GM18858 (cell line): ENCODE measurements around the gene SLC9B1.

Experiments
- ATAC-seq: cut with Tn5 transposase; IDR thresholded peaks from one replicate; pipeline ENCODE4 v1.9.1; 2021; ENCODE audit not compliant: unreplicated experiment

Gene SLC9B1, protein sequence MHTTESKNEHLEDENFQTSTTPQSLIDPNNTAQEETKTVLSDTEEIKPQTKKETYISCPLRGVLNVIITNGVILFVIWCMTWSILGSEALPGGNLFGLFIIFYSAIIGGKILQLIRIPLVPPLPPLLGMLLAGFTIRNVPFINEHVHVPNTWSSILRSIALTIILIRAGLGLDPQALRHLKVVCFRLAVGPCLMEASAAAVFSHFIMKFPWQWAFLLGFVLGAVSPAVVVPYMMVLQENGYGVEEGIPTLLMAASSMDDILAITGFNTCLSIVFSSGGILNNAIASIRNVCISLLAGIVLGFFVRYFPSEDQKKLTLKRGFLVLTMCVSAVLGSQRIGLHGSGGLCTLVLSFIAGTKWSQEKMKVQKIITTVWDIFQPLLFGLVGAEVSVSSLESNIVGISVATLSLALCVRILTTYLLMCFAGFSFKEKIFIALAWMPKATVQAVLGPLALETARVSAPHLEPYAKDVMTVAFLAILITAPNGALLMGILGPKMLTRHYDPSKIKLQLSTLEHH

DNA sequence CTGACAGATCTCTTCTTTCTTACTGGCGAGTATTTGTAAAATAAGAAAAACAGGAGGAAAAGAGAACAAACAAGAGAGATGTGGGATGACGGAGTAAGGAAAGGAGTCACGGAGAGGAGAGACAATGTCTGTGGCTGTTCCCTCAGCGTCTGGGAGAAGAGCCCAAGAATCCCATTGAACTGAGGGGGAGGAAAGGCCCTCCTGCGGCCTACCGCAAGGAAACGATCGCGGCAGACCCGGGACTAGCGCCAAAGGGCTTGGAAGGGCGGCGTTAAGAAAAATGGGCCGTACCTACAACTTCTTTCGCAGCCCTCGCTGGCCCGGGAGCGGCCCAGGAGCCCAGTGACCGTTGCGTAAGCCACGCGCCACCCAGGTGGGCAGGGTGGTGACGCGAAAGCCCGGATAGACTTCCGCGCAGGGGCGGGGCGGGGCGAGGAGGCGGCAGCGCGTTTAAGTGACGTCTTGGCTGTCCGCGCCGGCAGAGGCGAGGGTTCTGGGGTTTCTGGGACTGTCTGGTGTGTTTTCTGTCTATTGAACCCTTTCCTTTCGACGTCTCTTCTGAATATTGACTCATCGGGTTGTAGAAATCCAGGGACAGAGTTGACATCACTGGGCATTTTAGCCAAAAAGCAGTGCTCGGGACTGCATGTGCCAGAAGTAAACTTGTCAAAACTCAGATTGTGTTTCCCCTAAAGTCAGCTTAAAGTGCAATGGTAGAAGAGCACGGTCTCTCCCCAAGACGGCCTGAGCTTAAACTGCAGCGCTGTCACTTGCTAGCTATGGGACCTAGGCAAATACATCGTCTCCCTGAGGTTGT, at the start of gene SLC9B1:
Gene SLC9B1, minus strand, starts transcription at position 398 of the 817 bp plus-strand sequence. CDS start 27,994 bp downstream, outside the sequence.
- ATAC-seq, result peak; percentile 96

DNA sequence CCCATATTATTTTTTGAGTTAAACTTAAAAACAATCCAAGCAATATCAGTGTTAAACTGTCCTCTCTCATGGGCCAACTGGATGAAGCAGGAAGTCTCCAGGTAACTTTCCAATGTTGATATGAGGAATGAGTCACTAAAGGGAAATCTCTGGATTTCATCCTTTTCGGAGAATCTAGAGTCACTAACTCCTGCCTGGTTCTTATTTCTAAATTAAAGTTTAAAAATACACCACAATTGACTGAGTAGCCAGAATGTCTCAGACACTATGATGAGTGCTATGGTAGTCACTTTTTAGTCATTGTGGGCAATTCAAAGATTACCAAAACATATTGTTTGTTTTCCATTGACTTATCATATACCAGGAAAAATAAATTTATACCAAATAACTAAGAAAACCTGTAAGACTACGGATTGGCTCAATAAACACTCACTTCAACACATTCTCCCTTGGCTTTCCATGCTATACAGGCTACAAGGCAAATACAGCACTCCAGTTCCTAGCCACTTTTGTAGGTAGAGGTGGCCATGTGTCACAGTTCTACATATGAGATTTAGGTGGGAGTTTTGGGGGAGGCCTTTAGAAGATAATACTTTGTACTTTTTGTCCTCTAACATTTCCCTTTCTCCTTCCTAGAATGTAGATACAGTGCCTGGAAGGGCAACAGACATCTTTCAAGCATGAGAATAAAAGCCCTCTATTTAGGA, 48.5 kb upstream of the SLC9B1 start:
- no peak for ATAC-seq

DNA sequence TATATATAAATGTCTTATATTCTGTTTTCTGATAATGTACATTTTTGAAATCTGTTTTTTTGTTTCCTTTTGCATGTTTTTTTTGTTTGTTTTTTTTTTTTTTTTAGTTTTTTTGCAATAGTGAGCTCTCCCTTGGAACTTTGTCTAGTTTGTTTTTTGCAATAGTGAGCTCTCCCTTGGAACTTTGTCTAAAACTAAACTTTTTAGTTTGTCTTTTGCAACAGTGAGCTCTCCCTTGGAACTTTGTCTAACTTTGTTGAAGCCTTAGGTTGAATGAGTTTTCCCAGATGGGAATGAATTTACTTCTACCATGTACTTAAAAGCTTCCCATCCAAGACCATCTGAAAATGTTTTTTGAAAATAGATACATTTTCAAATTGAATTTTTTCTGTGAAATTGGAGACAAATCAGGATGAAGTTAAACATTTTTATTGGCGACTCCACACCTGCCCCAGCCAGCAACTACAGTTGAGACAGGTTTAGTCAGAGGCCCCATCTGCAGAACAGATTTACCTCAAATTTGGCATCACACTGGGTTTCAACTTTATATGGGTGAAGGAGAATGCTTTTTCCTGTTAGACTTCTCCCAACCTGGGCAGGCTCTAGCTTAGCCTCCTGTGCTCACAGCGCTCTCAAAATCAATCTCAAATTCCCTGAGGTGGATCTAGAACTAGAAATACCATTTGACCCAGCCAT, 41.1 kb upstream of the SLC9B1 start:
- ATAC-seq, result no peak

DNA sequence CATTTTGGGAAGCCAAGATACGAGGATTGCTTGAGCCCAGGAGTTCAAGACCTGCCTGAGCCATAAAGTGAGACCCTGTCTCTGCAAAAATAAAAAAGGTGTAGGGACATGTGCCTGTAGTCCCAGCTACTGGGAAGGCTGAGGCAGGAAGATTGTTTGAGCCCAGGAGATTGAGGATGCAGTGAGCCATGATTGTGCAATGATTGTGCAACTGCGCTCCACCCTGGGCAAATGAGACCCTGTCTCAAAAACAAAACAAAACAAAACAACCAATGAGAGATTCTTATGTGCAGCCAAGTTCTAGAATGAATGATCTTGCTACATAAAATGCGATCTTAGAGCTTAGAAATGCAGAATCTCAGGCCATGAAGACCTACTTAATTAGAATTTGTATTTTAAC, 34.5 kb upstream of the SLC9B1 start:
- no peak for ATAC-seq

DNA sequence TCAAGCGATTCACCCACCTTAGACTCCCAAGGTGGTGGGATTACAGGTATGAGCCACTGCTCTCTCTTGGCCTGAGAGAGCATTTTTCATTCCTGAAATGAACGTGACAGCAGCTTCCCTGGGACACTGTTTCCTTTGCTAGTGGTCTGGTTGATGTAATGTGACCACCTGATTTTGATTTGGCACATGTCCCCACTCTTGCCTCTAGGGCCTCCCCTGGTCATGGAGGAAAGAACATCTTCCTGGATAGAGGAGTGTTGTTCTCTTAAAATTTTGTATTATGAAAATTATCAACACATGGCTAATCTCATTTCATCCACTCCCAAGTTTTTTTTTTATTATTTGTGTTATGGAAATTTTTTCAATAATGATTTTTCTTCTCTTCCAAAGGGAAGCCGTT, 33.3 kb upstream of the SLC9B1 start:
- no peak for ATAC-seq

DNA sequence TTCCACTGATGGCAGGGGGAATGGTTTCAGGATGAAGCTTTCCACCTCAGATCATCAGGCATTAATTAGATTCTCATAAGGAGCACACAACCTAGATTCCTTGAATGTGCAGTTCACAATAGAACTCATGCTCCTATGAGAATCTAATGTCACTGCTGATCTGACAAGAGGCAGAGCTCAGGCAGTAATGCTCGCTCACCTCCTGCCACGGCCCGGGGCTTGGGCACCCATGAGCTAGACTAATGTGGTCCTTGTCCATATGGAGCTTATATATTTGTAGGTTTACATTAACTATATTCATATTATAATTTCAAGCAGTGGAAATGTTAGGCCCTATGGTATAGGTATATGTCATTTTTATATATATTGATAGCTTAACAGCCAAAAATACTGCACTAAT, 32.6 kb upstream of the SLC9B1 start:
- no peak for ATAC-seq

DNA sequence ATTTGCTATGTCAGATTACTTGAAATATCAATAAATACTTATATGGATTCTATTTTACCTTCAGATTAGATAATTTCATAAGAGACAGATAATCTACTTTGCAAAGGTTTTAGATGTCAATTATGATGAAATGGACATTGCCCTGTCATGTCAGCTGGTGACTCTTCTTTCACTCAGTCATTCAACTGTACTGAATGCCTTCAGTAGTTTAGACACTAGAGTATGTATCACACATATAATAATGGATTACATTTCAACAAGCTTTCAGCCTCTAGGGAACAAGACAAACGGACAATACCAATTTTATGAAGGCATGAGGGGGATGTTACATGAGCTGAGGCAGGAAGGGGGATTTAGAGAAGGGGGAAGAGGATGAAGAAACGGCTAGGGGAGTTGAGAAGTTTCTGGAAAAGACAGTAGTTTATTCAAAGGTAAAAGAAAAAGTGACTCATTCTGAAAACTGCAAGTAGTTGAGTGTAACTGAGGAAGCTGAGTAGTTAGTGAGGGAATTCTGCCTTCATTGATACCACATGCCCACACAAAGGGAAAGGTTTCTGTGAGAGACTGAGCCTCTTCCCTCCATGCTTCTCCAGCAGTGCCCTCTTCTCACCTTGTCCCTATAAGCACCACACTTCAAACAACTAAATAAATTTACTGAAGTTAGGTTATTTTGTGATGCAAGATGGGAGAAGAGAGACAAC, 31.4 kb upstream of the SLC9B1 start:
- ATAC-seq, result no peak

DNA sequence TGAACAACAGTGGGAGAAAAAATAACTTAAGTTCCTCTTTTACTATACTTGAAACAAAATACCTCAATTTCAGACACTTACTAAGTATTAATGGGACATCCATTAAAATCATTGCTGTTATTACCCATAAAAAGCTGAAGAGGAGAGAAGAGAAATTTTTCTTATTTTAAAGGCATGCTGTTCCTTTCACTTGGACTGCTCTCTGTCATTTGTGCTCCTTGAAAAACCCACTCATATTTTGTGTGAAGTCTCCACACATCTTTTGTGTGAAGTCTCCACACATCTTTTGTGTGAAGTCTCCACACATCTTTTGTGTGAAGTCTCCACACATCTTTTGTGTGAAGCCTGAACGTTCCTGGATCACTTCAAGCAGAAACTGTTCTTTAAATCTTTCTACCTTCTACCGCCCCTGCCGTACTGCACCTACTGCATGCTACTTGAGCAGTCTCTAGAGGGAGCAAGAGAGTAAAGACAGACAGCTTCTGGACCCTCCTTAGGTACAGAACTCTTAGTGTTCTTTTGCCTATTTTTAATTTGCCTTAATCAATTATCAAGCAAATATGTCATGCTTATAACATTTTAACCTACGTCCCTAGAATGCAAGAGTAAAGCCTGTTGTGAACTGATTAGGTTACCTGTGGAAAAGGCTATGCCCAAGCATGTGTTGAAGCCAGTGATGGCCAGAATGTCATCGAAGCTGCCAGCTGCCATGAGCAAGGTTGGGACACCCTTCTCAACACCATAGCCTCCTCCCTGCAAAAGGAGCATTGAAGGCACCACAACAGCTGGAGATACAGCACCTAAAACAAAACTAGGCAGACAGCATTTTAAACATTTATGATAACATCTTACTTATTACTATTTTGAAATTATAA, 27.1 kb upstream of the SLC9B1 start:
- peak; percentile 95 for ATAC-seq

DNA sequence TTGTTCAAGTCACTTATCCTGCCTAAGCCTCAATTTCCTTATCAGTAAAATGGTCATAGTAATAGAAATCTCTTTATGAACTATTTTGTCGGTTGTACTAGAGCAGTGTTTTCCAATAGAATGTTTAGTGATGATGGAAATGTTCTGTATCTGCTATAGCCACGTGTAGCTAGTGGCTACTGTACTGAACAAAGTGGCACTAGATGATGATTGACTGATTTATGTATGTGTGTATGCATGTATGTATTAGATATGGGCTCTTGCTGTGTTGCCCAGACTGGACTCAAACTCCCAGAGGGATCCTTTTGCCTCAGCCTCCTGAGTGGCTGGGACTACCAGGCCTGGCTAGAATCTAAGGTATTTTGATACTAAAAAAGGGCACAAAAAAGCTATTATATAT, 24.7 kb upstream of the SLC9B1 start:
- ATAC-seq, result no peak

DNA sequence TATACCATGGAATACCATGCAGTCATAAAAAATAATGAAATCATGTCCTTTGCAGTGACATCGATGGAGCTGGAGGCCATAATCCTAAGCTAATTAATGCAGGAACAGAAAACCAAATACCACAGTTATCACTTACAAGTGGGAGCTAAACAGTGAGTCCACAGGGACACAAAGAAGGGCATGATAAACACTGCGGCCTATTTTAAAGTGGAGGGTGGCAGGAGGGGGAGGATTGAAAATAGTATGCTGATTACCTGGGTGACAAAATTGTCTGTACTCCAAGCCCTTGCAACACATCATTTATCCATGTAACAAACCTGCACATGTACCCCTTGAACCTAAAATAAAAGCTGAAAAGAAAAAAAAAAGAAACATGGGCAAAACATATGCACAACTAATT, 16.7 kb upstream of the SLC9B1 start:
- ATAC-seq, result no peak

DNA sequence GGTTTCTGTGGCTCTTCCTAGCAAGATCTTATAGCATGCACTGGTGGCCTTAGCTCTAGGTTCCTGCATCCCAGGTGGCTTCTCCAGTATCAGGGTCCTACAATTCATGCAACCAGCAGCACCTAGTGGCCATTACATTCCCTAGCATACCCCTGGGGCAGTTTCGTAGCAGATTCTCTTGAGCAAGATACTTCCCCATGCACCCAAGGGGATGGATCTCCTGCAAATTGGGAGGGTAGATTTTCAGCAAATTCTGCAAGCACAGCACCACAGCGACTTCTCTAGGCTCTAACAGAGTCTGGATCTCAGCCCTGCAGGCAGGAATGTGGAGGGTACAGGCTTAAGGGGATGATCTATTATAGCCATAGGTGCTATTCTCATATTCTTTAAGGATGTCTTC, 13.1 kb upstream of the SLC9B1 start:
- peak; percentile 66 for ATAC-seq

DNA sequence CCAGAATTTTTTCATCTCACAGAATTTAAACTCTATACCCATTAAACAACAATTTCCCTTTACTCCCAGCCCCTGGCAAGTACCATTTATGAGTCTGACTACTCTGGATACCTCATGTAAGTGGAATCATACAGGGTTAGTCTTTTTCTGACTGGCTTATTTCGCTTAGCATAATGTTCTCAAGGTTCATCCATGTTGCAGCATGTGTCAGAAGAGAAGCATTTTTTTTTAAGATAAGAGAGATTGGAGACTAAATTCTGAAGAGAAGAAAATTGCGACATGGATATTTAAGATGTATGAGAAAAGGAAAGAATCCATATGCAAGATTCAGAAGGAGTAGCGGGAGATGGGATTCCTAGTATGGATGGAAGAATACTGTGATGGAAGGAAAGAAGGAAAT, 11.3 kb upstream of the SLC9B1 start:
- no peak for ATAC-seq

DNA sequence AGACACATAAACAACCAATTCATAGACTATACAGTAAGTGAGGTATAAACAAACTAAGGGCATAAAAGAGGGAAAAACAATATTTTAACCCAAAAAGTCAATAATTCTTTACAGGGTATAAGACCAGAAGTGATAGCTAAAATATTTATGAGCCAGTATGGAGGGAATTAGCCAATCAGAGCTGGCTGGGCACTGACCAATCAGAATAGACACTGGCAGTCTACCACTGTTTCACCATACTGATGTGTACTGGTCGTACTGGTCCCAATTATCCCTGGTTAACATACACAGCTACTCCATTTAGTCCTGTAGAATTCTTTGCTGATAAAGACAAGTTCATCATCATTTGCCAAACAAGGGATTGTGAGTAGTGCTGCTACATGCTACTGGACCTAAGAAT, 9.8 kb upstream of the SLC9B1 start:
- no peak for ATAC-seq

DNA sequence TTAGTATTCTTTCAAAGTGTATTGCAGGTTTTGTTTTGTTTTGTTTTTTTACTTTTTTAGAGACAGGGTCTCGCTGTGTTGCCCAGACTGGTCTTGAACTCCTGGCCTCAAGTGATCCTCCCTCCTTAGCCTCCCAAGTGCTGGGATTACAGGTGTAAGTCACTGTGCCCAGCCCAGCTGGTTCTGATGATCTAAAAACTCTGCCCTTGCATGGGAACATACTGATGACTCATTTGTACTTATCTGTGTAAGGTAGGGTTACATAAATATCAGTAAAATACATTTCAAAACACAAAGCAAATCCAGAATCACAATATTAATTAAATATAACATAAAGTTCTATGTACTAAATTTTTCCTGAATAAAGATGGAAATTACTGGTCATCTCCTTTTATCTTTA, 7.4 kb upstream of the SLC9B1 start:
- ATAC-seq, result no peak

DNA sequence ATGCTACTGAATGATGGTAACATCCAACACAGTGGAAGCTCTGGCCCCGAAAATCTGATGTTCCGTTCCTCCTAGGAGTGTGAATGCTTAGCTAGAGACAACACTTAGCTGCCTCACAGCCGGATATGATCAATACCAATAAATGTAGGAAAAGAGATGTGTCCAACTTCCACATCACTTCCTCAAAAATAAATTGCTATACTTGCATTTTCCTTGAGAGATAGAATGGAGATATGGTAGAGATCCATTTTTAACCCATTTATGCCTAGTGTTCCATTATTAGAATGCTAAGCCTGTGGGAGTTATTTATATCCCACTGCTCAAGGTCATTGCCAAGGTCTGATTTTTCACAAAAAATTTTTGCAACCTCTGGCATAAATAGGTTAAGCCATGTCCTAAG, 5.5 kb upstream of the SLC9B1 start:
- ATAC-seq, result no peak

DNA sequence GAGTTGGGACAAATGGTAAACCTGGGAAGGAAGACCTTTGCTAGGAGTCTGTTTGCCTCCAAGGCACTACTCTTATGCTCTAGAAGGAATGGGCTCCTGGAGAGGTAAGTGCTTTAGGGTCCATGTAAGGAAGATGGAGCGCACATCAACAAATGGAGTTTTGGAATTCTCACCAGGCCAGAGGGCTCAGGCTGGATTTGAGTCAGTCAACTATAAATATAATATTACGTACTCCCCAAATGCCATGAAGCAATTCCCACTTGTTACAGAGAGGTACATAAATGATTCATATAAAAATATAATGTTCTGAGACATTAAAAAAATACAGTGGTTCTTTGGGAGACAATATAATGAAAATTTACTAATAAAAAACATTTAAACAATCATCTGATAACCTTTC, 1.6 kb upstream of the SLC9B1 start:
- ATAC-seq, result no peak

DNA sequence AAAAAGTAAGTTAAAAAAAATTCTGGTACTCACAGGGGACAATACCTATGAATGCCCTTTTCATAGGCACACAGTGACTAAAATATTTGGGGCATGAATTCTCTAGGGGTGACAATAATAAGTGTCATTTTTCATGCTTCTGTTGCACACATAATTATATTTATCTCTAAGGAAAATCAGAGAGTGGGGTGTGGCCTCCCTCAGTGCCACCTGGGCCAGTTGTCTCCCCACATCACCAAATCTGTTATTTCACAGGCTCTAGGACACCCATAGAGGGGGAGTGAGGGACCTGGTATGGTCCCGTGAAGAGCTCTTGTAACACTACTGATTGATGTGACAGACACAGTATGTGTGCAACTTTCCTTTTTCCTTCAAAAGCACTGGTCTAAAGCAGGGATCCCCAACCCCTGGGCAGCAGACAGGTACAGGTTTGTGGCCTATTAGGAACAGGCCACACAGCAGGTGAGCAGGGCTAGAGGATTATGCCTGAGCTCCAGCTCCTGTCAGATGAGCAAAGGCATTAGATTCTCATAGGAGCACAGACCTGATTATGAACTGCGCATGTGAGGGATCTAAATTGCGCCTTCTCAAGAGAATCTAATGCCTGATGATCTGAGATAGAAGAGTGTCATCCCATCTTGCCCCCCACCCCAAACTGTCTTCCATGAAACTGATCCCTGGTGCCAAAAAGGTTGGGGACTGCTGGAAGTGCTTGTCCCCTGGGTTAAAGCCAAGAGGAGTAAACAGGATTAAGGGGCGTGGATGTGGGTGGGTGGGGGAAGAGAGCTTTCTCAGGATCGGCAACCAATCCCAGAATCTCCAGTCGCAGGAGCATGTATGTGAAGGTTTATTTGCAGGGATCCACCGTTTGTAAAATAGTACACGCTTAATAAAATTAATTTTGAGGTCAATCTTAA, 856 bp downstream of the SLC9B1 start:
- no peak for ATAC-seq

DNA sequence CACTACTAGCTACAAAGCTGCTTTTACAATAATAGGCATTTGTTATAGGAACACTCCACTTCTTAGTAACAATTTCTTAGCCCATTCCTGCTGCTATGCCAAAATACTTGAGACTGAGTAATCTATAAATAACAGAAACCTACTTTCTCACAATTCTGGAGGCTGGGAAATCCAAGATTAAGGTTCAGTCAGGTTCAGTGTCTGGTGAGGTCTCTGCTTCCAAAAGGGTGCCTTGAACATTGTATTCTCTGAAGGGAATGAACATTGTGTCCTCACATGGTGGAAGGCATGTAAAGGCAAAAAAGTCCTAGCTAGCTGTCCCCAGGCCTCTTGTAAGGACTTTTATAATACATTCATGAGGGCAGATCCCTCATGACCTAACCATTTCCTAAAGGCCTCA, 7.0 kb downstream of the SLC9B1 start:
- ATAC-seq, result no peak
